ENCODE measurements around the gene FARS2.

GRCh38 chr6:5243069-5243468 lies 18.2 kb upstream of the FARS2 start:
- TF ChIP-seq CTCF (optimal IDR thresholded peaks at IDR 0.05 in 1 of 3, IDR thresholded peaks at IDR 0.05 in 1 of 3, conservative IDR thresholded peaks at IDR 0.05 in 1 of 3; ENCODE audit: extremely low read depth in 1 of 3, insufficient read depth in 2 of 3, low read length in 3 of 3), result no peak
- no peak for TF ChIP-seq EZH2 (IDR thresholded peaks at IDR 0.05; ENCODE audit: low read length)
